H1 (cell line): ENCODE results near the gene PLCL1. TPM values are rescaled to one million over a fixed set of nuclear protein-coding genes. Genes with fewer than 3 reads are reported as not detected.

Source experiments
- CTBP2 ChIP-seq: IDR thresholded peaks from 2 replicates; pipeline ENCODE4 v1.7.0; 2011; ENCODE audit warnings: borderline replicate concordance, mild to moderate bottlenecking, moderate library complexity, mixed read lengths, low read length; ENCODE audit not compliant: insufficient read depth, insufficient read length
- KDM5A ChIP-seq: fragments of 200-600 bp; IDR thresholded peaks from 2 replicates; pipeline ENCODE4 v1.7.1; 2012; ENCODE audit warnings: mild to moderate bottlenecking, low read length, inconsistent platforms, mixed read lengths
- RFX5 ChIP-seq: IDR thresholded peaks from 2 replicates; pipeline ENCODE4 v1.6.1; 2011; ENCODE audit warnings: low read depth, low read length, improper control_type of control experiment, borderline replicate concordance
- SIX5 ChIP-seq: IDR thresholded peaks from 2 replicates; pipeline ENCODE4 v1.6.1; 2011; ENCODE audit warnings: mild to moderate bottlenecking, low read depth, low read length
- SP1 ChIP-seq: IDR thresholded peaks from 2 replicates; pipeline ENCODE4 v1.6.1; 2011; ENCODE audit warnings: low read depth, low read length
- TEAD4 ChIP-seq: IDR thresholded peaks from 2 replicates; pipeline ENCODE4 v1.6.1; 2012; ENCODE audit warnings: low read depth, low read length, inconsistent platforms, mixed read lengths
- polyA plus RNA-seq, 7 experiments: library from polyadenylated mRNA; depleted of rRNA in 3 of 7; stranded (reverse) in 5 of 7; unstranded in 2 of 7; fragments of >200 nt in 5 of 7; fragments of 200-250 nt in 2 of 7; gene quantifications; 1 replicate in 5 of 7; 2 replicates in 1 of 7; 4 replicates in 1 of 7; pipeline versions ENCODE4 v1.2.1 to v1.2.3, GENCODE V29; 2011 to 2013; ENCODE audit warnings: missing spikeins in 2 of 7, mixed read lengths in 2 of 7
- total RNA-seq: library from RNA; stranded (reverse); fragmentation: NEBNext Ultra II Directional; extraction: Animal tissue kit (Norgen Biotek cat#: 25700); gene quantifications from 2 replicates; pipeline ENCODE4 v1.2.1, GENCODE V29; 2021
- TF ChIP-seq, protein P1 (sequence below): fragments of 300-600 bp; sonication (generic); IDR thresholded peaks from 2 replicates; pipeline ENCODE4 v1.7.1; 2012; ENCODE audit warnings: low read length, moderate library complexity, mild to moderate bottlenecking, inconsistent platforms; ENCODE audit not compliant: insufficient replicate concordance
- TF ChIP-seq, protein P2 (sequence below): IDR thresholded peaks from 2 replicates; pipeline ENCODE4 v1.6.1; 2012; ENCODE audit warnings: low read length, inconsistent platforms

PLCL1 gene
- total and polyA plus RNA-seq, 2 of the 8 experiments (the other 6 are each of a cell fraction or from before 2014, with no cell fraction given): not detected

DNA sequence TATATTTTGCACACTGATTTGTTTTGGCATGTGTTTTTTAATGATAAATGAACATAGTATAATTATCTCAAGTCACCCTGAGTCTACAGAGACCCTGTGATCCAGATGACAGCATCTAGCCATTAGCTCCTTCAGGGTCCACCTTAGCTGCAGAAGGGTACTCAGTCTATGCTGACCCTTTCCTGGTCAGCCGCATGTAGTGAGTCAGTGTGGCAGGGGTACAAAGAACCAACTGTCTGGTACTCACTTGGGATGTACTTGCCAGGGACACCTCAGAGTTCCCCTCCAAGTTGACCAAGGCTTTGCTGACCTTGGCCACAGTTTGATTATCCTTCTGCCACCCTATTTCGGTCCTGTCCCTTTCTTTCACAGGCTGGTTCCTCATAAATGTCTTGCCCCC lies 369.5 kb downstream of the PLCL1 start (continued):
- TF ChIP-seq, protein P1, sequence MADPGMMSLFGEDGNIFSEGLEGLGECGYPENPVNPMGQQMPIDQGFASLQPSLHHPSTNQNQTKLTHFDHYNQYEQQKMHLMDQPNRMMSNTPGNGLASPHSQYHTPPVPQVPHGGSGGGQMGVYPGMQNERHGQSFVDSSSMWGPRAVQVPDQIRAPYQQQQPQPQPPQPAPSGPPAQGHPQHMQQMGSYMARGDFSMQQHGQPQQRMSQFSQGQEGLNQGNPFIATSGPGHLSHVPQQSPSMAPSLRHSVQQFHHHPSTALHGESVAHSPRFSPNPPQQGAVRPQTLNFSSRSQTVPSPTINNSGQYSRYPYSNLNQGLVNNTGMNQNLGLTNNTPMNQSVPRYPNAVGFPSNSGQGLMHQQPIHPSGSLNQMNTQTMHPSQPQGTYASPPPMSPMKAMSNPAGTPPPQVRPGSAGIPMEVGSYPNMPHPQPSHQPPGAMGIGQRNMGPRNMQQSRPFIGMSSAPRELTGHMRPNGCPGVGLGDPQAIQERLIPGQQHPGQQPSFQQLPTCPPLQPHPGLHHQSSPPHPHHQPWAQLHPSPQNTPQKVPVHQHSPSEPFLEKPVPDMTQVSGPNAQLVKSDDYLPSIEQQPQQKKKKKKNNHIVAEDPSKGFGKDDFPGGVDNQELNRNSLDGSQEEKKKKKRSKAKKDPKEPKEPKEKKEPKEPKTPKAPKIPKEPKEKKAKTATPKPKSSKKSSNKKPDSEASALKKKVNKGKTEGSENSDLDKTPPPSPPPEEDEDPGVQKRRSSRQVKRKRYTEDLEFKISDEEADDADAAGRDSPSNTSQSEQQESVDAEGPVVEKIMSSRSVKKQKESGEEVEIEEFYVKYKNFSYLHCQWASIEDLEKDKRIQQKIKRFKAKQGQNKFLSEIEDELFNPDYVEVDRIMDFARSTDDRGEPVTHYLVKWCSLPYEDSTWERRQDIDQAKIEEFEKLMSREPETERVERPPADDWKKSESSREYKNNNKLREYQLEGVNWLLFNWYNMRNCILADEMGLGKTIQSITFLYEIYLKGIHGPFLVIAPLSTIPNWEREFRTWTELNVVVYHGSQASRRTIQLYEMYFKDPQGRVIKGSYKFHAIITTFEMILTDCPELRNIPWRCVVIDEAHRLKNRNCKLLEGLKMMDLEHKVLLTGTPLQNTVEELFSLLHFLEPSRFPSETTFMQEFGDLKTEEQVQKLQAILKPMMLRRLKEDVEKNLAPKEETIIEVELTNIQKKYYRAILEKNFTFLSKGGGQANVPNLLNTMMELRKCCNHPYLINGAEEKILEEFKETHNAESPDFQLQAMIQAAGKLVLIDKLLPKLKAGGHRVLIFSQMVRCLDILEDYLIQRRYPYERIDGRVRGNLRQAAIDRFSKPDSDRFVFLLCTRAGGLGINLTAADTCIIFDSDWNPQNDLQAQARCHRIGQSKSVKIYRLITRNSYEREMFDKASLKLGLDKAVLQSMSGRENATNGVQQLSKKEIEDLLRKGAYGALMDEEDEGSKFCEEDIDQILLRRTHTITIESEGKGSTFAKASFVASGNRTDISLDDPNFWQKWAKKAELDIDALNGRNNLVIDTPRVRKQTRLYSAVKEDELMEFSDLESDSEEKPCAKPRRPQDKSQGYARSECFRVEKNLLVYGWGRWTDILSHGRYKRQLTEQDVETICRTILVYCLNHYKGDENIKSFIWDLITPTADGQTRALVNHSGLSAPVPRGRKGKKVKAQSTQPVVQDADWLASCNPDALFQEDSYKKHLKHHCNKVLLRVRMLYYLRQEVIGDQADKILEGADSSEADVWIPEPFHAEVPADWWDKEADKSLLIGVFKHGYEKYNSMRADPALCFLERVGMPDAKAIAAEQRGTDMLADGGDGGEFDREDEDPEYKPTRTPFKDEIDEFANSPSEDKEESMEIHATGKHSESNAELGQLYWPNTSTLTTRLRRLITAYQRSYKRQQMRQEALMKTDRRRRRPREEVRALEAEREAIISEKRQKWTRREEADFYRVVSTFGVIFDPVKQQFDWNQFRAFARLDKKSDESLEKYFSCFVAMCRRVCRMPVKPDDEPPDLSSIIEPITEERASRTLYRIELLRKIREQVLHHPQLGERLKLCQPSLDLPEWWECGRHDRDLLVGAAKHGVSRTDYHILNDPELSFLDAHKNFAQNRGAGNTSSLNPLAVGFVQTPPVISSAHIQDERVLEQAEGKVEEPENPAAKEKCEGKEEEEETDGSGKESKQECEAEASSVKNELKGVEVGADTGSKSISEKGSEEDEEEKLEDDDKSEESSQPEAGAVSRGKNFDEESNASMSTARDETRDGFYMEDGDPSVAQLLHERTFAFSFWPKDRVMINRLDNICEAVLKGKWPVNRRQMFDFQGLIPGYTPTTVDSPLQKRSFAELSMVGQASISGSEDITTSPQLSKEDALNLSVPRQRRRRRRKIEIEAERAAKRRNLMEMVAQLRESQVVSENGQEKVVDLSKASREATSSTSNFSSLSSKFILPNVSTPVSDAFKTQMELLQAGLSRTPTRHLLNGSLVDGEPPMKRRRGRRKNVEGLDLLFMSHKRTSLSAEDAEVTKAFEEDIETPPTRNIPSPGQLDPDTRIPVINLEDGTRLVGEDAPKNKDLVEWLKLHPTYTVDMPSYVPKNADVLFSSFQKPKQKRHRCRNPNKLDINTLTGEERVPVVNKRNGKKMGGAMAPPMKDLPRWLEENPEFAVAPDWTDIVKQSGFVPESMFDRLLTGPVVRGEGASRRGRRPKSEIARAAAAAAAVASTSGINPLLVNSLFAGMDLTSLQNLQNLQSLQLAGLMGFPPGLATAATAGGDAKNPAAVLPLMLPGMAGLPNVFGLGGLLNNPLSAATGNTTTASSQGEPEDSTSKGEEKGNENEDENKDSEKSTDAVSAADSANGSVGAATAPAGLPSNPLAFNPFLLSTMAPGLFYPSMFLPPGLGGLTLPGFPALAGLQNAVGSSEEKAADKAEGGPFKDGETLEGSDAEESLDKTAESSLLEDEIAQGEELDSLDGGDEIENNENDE: no peak
- TF ChIP-seq SIX5: no peak
- no peak for TF ChIP-seq CTBP2
- TF ChIP-seq TEAD4: no peak
- TF ChIP-seq, protein P2, sequence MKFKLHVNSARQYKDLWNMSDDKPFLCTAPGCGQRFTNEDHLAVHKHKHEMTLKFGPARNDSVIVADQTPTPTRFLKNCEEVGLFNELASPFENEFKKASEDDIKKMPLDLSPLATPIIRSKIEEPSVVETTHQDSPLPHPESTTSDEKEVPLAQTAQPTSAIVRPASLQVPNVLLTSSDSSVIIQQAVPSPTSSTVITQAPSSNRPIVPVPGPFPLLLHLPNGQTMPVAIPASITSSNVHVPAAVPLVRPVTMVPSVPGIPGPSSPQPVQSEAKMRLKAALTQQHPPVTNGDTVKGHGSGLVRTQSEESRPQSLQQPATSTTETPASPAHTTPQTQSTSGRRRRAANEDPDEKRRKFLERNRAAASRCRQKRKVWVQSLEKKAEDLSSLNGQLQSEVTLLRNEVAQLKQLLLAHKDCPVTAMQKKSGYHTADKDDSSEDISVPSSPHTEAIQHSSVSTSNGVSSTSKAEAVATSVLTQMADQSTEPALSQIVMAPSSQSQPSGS: no peak
- no peak for TF ChIP-seq SP1
- no peak for TF ChIP-seq RFX5
- TF ChIP-seq KDM5A: no peak
